Measurements from ENCODE around the gene CAB39L.
"Not testable (repeated sequence)": the region's sequence is repeated elsewhere in the genome, so short reads cannot be mapped to it uniquely, and the experiment has no call there.

CAB39L gene

DNA sequence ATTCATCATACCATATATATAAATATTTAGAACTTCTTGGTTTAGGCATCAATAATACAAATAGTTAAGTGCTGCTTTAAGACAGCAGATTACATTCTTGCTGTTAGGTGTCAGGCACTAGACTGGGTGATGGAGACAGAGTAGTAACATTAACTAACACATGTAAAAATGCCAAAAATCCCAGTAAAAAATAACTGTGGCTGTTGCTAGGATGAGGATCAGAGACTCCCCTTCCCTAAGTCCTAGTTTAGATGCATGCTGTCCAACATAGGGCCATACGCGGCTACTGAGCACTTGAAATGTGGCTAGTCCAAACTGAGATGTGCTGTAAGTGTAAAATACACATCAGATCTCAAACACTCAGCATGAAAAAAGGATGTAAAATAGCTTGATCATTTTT lies 101.4 kb downstream of the CAB39L start:
- no peak for DNase-seq

DNA sequence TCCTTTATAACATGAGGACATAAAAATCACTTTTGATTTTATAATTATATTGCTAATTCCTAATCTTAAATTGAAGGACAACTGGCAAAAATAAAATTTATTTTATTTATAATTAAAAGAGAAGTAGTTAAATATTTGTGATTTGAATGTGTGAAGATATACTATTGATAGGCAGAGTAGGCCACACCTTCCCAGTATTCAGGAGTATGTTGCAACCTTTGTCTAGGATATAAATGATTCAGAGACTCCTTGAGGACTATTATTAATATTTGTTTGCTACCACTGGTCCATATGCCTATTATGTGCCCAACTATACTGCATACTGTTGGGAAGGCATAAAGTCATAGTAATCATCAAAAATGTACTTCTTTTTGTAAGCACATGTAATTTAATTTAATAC lies 101.9 kb downstream of the CAB39L start:
- no peak for DNase-seq

DNA sequence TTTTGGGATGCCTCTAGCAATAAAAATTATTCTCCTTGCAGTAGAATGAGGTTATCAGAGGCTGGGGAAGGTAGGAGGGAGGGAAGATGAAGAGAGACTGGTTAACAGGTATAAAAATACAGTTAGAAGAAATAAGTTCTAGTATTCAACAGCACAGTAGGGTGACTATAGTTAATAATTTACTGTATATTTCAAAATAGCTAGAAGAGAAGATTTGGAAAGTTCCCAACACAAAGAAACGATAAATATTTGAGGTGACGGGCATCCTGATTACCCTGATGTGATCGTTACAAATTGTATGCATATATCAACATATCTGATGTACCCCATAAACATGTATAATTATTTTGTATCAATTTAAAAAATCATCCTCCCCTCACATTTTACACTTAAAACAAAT lies 102.3 kb downstream of the CAB39L start:
- DNase-seq = no peak

DNA sequence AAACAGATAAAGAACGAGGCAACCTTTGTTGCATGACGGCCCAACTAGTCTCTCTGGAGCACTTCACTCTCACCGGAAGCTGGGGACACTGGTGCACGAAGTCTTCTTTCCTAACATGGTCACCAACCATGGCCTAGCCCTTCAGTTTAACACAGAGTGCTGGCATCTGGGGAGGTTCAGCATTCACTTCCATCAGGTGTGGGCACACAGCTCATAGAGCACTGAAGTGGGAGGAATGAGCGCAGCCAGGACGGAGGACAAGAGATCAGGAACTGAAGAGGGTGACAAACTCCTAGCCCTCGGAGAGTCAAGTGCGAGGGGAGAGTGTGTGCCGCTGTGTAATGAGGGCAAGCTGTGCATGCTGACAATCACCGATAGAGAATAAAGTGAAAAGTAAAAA lies 103.7 kb downstream of the CAB39L start:
- no peak for DNase-seq

DNA sequence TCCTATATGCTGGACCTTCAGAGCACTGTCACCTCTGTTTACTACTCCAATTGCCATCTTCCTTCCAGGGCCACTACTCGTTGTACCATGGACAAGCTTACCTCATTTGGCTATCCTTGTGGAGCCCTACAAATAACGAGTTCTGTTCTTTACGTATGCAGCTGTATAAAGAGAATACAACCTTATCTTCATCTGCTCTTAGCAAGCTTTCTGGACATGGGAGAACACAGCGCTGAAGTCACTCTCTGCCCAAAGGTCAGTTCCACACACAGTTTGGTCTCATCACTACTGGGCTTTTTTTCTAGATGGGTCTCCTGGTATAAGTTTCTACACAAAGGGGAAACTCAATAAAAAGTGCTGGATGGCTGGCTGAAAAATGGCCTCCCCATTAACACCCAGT lies 107.2 kb downstream of the CAB39L start:
- DNase-seq = no peak

DNA sequence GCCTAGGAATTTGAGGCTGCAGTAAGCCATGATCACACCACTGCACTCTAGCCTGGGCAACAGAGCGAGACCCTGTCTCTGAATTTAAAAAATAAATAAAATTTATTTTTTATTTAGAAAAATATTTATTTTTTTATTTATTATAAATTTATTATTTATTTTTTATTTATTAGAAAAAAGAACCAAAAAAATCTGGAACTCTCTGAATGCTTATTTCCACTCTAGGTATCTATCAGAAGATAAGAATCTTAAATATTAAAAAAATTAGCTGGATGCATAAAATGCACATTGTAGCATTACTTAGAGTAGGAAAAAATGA lies 113.4 kb downstream of the CAB39L start:
- no peak for DNase-seq

DNA sequence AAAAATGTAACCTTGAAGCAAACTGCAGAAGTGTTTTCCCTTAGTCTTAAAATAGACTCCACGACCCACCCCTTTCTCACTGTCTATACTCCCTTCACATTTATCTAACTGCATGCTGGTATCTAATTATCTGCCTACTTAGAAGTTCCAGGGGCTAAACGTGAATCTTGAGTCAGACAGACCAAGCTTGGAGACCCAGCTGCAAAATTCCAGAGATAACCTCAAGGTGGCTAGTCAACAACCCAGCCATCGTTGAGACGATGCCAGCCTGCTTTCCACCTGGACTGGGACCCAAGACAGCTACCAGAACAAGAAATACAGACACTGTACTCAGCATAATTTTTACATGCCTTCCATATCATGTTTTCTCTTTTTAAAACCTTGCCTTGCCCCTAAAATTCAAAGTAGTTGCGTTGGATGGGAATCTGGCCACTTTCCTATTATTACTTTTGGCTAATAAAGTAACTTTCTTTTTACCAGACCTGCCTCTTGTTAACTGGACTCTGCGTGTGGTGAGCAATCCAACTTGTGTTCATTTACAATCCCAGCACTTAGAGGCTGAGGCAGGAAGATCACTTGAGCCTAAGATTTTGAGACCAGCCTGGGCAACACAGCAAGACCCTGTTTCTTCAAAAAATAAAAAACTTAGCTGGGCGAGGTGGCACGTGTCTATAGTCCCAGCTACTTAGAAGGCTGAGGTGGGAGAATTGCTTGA lies 113.9 kb downstream of the CAB39L start:
- DNase-seq = no peak

DNA sequence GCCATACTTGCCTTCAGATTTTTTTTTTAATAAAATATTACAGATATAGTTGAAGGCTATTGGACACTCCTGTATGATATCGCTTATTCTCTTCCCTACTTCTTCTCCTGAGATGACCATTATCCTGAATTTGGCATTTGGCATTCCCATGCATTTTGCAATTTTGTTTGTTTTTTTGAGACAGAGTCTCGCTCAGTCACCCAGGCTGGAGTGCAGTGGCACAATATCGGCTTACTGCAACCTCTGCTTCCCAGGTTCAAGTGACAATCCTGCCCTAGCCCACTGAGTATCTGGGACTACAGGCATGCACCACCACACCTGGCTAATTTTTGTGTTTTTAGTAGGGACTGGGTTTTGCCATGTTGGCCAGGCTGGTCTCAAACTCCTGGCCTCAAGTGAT lies 116.7 kb downstream of the CAB39L start:
- not testable (repeated sequence) for DNase-seq

DNA sequence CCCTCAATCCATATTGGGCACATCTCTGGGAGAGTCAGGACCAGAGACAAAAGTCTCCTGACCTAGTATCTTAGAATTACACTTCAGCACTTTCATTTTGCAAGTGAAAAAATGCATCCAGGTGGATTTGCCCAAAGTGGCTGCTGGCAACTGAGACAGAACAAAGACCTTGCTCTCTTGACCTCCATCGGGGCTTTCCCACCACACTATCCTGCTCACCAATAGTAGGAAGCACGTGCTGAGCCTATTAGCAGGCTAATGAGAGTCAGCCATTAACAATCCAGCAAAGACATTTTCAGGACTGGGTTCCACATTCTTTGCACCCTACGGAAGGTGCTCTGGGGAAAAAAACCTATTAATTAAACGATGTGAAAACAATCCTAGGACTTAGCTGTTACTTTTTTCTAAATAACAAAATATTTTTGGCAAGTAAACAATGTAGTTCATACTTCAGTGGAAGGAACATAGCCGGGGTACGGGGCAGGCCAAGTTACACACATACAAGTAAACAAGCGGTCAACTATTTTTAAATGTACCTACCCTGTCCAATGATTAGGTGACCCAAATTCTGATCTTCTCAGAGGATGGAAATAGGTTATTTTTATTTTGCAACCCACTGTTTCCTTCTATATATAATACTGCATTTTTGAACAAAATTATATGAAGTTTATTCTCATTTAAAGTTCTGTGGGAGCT lies 117.5 kb downstream of the CAB39L start:
- DNase-seq = no peak

DNA sequence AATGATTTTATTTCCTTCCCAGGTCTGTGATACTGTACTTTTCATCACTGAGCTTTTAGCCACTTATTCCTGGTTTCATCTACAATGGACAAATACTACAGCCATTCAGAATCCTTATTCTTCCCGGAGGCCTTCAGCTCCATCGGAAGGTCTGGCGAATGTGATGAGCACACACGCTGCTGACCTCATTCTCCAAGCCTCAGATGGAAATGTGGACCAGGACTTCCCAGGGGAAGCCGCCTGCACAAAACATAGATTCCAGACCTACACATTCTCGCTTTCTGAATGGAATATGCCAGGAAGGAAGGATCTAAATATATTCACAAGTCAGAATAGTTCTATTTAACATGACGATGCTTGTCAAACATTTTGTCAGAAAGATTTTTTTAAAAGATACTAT lies 120.5 kb downstream of the CAB39L start:
- no peak for DNase-seq

DNA sequence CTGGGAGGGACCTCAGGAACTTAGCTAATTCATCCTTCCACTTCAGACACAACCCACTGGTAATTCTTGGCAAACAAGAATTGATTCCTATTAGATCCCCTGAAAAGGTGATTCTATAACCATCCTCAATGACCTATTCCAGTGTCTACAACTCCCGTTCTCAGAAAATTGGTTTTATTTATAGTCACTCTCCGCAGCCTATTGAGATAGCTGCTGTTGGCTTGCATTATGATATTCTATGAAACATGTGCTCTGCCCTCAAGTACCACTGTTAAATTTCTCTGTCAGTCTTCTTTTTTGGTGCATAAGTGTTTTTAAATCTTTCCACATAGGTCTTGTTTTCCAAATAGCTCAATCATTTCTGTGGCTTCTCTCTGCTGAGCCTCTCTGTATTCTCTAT lies 121.2 kb downstream of the CAB39L start:
- DNase-seq = no peak

DNA sequence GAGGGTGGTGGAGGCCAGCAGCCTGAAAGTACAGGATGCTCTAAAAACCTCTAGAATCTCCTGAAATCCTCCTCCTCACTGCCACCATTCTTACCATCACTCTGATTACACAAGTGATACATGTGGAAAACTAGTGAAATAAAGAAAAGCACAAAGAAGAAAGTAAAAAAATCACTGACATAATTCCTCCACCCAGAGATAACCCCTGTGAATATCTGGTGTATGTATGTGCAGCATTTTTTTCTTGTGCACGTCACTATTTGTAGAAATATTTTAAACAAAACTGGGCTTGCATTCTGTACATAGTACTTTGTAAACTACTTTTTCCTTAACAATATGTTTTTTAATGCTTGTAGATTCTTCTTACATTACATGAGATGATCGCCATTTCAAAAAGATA lies 122.9 kb downstream of the CAB39L start:
- no peak for DNase-seq

DNA sequence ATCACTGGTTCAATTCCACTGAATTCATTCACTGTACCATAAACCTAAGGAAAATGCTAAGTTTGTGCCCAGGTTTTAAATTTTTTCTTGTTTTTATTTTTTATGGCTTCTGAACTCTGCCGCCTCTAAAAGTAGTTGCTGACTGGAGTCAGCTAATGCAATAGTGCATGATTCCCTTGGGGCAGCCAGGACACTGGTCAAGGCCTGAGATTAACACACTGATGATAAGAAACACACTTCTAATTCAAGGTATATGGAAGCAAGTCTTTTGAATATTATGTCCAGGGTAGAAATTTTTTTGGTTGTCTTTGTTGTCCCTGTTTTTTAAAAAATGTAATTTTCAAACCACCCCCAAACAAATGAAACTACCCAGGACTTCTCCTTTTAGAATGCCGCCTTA lies 123.9 kb downstream of the CAB39L start:
- DNase-seq = no peak

DNA sequence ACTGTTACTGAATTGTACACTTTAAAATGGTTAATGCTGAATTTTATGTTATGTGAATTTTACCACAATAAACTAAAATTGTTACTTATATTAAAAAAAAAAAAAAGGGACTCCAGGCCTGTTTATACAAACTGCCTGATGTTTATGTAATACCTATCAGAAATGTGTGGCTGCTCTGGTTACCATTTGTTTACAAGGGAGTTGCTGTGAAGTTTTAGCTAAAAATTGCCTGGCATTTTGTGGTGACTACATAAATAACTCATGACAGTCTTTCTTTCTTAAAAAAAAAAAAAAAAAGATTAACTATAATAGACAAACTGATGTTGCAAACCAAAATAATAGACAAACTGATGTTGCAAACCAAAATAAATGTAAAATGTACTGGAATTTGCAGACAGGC lies 124.3 kb downstream of the CAB39L start:
- no peak for DNase-seq

DNA sequence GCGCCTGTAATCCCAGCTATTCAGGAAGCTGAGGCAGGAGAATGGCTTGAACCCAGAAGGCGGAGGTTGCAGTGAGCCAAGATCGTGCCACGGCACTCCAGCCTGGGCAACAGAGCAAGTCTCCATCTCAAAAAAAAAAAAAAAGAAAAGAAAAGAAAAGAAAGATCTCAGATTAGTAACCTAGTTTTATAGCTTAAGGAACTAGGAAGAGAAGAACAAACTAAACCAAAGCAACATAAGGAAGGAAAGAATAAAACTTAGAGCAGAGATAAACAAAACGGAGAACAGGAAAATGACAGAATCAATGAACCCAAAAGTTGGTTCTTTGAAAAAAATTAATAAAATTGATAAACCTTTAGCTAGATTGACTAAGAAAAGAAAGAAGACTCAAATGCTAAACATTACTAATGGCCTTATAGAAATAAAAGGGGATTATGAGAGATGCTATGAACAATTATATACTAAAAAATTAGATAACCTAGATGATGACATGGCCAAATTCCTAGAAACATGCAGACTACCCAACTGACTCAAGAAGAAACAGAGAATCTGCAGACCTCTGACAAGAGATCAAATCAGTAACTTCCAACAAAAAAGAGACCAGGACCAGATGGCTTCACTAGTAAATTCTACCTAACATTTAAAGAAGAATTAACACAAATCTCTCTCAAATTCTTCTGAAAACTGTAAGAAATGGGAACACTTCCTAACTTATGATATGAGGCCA lies 127.9 kb downstream of the CAB39L start:
- DNase-seq = no peak

DNA sequence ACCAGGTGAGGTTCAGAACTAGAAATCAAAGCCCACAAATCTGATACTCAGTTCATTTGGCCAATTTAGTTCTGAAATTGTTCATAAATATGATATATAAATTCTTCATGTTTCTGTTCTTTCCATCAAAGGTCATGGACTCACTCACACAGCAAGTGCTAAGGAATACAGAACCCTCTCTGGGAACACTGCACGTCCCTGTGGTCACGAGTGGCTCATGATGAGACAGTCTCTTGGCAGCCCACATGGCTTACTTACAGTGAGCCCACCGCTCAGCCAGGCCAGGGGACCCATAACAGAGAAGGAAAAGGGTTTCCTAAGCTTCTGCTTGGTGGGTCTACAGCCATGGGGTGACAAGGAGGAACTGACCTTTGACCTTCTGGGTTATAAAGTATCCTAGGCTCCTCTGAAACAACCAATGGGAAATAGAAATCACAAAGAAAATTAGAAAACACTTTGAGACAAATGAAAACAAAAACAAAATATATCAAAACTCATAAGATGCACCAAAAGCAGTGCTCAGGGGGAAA lies 128.8 kb downstream of the CAB39L start:
- DNase-seq = no peak

DNA sequence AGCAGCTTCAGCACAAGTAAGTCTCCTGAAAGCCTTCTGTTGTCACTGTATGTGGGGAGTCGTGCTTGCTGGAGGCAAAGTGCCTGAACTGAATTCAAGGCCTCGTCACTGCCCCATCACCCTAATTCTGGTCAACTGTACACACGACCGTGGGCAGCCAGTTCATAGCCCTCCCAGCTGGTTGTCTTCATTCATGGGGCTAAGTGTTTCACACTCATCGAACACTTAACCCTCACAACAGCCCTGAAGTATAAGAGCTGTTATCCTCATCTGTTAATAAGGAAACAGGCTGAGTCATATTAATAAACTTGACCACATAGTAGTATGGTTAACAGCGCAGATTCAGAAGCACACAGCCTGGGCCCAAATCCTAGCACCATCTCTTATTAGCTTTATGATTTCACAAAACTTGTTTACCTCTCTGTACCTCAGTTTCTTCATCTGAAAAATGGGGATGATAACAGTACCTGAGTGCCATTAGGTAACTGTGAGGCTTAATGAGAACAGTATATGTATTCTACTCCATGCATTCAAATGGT lies 129.5 kb downstream of the CAB39L start:
- no peak for DNase-seq

DNA sequence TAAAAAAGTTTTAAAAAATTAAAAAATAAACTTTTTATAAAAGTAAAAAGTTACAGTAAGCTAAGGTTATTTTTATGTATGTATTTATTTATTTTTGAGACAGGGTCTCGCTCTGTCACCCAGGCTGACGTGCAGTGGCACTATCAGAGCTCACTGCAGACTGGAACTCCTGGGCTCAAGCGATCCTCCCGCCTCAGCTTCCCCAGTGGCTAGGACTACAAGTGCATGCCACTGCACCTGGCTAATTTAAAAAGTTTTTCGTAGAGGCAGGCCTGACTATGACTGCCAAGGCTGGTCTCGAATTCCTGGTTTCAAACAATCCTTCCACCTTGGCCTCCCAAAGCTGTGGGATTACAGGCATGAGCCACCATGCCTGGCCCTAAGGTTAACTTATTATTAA lies 132.0 kb downstream of the CAB39L start:
- DNase-seq = no peak

DNA sequence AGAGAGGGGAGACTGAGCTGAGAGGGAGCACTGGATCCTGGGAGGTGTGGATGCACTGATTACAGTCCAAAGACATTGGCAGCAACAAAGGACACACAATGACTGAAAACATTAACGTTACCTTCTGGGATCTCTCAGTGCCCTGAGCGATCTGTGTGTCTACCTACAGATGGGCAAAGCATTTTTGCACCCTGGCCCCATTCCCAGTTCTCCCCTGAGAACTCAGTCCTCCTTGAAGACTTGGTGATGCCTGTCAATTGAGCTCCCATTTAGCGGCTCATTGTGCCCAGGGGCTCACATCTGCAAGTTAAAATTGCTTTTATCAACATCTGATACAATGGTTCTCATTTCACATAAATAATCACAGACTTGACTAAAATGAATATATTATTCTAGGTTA lies 133.6 kb downstream of the CAB39L start:
- DNase-seq = no peak

DNA sequence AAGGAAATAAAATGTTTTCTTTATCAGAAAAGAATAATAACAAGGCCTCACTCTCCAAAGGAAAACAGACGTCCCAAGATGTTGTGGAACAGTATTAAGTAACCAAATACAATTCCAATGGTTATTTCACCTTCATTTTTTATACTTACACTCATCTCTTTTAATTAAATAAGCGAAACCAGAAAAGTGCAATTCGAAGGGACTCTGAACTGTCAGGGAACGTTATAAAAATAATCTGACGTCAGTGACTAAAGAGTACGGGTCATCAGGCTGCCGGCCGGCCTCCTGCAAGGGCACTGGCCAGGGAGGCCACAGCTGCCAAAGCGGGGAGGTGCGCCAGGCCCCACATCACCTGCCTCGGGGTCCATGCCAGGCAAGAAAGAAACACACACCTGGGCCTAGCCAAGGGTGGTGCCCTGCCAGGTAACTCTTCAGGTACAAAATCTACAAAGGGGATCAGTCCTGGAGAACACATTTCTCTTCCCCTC lies 134.9 kb downstream of the CAB39L start:
- no peak for DNase-seq

DNA sequence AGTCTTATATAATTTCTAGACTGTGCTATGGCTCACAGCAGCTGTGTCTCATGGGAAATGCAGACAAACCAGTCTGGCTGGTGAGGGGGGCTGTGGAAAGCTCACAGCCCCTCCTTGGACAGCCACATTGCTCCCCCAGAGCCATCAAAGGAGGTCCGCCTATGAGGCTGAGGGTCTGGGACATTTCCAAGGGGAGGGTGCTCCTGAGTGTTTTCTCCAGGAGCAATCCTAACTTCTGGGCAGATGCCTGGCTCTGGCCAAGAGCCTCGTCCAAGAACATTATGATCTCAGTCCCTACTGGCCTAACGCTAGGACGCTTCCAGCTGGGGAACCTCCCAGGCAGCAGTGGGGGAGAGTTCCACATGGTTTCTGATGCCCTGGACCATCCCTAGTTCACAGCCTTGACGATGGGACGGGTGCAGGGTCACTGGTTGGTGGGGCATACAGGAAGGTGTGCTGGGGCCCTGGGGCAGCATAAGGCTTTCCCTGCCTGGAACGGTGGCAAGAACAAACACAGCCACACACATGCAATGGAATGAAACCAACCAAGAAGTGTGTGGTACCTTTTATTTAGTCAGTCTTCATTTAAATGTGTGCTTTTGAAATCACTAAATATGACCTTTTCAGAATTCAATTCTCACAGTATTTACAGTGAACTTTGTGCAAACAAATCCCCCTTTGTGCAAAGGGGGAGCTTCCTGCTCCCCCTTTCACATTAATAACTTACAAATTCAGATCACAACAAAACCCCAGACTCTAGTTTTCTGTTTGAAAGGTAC lies 135.6 kb downstream of the CAB39L start:
- no peak for DNase-seq

DNA sequence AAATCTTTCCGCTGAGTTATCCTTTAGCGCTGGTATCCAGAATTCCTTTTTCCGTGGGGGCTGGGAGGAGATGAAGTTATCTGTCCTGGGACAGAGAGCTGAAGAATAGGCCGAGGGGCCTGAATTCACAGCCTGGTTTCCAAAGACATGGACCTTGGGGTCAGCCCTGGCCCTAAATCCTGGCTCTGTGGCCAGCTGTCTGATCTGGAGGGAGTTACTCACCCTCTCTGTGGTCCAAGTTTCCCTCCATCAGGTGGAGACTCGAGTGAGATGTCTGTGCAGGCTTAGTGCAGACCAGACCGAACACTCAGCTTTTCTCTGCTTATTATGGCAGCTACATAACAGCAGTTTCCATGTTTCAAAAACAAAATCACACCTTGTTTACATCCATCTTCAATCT lies 136.5 kb downstream of the CAB39L start:
- no peak for DNase-seq

All from NCI-H2171 (cell line).